ENCODE results near the gene CRYGN.

DNA sequence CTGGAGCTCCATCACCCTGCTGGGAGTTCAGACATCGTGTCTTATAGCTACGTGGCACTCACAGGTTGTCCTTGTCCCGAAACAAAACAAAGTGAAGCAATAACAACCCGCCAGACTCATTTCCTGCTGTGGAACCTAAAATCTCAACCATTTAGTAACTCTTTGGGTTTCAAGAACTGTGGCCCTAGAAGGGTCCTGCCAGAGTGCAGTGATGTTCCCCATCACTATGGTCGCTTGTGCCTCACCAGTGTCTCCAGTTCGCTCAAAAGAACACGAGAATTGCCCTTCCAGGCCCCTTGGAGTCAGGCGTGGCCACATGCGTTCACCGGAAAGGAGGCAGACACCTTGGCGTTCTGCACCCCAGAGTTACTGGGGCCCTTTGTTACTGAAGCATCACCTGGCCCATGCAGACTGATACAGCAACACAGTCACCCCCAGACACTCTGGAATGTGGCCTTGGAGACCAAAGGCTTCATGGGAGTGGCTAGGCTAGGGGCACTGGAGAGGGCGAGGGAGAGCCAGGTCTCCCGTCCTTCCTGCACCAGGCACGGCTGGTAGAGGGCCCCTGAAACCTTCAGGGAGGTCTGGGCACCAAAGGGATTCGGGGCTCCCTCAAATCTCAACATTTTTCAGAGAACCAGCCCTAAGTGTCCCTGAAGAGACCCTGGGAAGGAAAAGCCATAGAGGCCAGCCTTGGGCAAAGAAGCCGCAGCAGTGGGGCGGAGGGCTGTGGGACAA lies 908 bp downstream of the CRYGN start:
- TF ChIP-seq EZH2 (IDR thresholded peaks at IDR 0.05; ENCODE audit: insufficient read depth, poor library complexity, severe bottlenecking) (no peak), EZH2phosphoT487 (IDR thresholded peaks at IDR 0.05; ENCODE audit: insufficient read depth, low read depth) (no peak)

Data from GM23248 (cell line).